NCI-H187 (cell line): ENCODE measurements around the gene FHIT.

Source experiments
- DNase-seq, 2 experiments: peaks; one replicate each; lab custom pipeline; 2025; lab: John Stamatoyannopoulos, UW

Gene FHIT

DNA sequence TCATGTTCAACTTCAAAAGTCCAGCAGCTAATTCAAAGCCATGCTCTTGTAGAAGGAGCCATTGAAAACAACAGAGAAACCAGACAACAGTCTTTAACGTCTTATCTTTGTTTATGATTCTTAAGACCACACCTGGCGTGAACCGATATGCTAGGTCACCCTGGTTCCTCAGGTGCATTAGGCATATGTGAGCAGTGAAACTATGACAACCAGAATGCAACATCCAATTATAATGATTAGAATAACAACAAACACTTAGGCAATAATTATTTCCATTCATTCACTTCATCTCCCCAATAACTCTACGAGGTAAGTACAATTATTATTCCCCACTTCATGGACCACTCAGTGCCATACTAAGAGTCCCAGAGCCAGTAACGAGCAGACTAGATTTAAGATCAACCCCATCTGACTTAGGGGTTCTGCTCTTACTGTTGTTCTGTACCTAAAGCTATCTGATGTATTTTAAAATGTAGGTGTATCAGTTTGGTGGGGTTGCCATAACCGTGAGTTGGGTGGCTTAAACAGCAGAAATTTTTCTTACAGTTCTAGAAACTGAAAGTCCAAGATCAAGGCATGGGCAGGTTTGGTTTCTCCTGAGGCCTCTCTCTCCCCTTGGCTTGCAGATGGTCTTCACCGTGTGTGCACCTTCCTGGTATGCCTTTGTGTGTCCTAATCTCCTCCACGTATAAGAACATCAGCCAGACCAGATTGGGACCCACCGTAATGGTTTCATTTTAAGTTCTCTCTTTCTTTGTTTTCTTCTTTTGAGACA, 1203.6 kb downstream of the FHIT start:
- DNase-seq: no peak

- peak in 1 of 2 experiments; percentile 22 for DNase-seq
Measured at GRCh38 chr3:60046210-60046609, 1205.0 kb downstream of the FHIT start.

DNA sequence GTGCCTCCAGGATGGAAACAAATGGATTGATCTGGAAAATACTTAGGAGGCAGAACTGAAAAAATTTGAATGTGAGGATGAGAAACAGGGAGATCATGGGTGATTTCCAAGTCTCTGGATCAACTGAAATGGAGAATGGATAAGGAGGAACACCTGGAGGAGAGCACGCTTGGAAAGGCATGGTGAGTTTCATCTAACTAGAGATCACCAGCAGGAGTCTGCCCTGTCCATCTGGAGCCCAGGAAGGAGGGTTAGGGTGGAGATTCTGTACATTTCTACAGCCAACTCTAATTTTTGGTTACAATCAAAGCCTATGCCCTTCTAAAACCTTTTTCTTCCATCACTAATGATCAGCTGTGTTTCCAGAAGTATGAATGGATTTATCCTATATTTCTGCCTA, 1205.6 kb downstream of the FHIT start:
- no peak for DNase-seq

DNA sequence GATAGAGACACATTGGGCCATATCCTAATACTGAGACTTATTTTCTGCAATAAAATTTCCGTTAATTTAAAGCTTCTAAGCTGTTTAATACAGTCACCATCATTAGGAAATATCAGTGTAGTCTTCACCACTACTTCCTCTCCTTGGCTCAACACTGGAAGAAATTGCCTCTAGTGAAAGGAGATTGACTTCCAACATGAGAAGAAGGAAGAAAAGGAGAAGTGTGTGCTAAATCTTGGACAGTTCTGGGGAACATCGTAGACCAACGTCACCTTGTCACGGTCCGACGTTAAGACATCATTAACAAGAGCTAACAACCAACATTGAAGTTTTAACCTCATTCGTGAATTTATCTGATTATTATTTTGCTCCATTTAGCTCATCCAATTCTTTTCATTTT, 1214.4 kb downstream of the FHIT start:
- DNase-seq: no peak

GRCh38 chr3:60033901-60034453, 1217.3 kb downstream of the FHIT start:
- DNase-seq: no peak

- no peak for DNase-seq
Measured at GRCh38 chr3:60030982-60031381, 1220.3 kb downstream of the FHIT start.

DNA sequence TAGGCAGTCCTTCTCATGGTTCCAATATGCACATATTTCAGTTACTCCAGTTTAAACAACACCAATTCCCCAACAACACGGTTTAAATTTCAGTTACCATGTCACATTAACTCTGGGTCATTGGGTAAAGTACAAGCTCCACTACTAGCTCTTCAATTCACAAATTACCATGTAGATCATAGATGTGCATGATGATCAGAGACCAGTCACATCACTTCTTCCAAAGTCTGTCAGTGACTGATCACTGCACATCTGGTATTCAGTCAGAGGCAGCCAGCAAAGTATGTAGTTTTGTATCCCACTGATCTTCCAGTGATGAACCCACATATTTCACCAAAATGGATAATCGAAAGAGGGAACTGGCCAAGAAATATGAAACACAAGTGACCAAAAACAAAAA, 1223.0 kb downstream of the FHIT start:
- DNase-seq: no peak

DNA sequence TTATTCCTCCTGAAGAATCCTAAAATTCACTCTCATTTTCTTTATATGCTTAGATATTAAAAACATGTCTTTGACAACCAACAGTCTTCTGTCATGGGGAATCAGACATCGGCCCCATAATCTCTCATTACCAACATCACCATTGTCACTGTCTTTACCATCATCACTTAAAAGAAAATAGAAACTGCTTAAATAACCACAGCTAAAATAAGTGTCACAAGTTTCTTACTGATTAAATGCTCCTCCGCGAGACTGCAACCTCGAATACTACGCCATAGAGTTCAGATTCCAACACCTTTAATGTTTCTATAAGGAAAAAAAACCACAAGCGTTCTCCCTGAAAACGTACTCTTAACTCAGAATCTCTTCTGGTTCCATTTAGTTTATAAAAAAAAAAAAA, 1223.9 kb downstream of the FHIT start:
- no peak for DNase-seq

- no peak for DNase-seq
Measured at GRCh38 chr3:60025096-60026050, 1225.9 kb downstream of the FHIT start.

DNA sequence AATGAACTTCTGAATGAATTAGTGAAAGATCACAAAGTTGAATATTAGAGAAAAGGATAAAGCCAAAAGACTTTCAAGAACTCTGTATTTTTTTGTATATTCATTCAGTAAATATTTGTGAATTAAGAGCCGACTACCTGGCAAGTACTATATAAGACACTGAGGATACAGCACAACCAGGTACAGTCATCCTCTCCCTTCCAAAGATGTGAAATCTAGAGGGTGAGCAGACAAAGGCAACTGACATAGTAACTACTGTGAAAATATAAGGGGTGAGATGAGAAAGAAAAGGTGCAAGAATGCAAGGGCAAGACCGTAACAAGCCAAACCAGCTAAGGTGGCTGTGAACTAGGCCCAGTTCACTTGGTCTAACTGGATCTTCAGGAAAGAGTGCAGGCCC, 1226.9 kb downstream of the FHIT start:
- DNase-seq: no peak

DNA sequence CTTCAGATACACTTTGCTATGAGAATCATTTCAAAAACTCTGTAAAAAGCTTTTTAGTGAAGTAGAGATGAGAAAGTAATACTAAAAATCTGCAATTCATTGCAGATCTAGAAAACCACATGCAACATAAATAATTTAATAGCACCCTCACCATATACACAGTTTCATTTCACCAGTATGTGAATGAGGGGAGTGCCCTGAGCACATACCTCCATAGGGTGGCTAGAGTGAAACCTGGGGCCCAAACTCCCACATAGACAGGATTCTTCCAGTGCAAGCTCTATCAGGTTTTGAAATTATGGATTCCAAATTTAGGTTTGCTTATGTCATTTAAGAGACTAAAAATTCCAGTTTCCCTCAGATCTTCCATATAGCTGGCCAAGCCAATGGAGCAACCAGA, 1228.1 kb downstream of the FHIT start:
- no peak for DNase-seq

GRCh38 chr3:60017631-60018030, 1233.6 kb downstream of the FHIT start:
- DNase-seq: no peak

GRCh38 chr3:60015032-60015705, 1236.1 kb downstream of the FHIT start:
- no peak for DNase-seq

GRCh38 chr3:60013241-60013640, 1238.0 kb downstream of the FHIT start:
- no peak for DNase-seq

DNA sequence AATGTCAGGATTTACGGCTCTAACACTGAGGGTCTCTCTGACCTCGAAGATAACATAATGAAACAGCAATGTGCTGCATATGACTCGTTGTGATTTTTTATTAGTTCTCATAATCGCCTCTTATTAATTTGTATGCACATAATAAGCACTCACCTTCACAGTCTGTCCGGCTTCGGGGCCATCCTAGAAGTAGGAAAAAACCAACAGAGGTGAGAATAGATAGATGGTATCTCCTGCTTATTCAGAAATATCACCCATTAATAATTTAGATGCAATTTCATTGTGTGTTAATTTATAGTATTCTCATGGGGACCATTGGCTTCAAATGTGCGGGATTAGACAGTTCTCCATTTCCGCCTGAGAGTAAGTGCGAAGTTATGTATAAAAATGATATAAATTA, 1240.0 kb downstream of the FHIT start:
- no peak for DNase-seq

- no peak for DNase-seq
Measured at GRCh38 chr3:60010781-60011180, 1240.5 kb downstream of the FHIT start.

DNA sequence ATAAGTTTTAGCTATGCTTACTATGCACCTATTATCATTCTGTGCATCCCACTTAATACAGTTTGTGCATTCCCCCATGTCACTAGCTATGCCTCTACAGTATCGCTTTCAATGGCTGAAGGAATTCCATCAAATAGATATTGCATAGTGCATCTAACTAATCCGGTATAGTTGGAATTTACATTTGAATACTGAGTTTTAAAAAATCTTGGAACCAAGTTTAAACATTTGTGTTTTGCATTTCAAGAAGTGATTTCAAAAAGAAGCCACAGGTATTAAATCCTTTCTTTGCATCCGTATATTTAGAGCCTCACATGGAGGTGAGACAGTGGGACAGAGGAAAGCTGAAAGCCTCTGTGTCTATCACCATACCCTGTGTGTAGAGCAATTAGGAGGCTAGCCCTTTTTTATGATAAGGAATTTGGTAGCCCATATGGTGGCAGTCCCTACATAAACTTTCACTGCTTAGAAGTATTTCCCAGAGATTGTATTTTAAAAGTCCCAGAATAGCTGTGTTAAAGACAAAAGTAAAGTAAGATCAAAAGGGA, 1241.2 kb downstream of the FHIT start:
- no peak for DNase-seq

GRCh38 chr3:60001369-60001768, 1249.9 kb downstream of the FHIT start:
- no peak for DNase-seq

DNA sequence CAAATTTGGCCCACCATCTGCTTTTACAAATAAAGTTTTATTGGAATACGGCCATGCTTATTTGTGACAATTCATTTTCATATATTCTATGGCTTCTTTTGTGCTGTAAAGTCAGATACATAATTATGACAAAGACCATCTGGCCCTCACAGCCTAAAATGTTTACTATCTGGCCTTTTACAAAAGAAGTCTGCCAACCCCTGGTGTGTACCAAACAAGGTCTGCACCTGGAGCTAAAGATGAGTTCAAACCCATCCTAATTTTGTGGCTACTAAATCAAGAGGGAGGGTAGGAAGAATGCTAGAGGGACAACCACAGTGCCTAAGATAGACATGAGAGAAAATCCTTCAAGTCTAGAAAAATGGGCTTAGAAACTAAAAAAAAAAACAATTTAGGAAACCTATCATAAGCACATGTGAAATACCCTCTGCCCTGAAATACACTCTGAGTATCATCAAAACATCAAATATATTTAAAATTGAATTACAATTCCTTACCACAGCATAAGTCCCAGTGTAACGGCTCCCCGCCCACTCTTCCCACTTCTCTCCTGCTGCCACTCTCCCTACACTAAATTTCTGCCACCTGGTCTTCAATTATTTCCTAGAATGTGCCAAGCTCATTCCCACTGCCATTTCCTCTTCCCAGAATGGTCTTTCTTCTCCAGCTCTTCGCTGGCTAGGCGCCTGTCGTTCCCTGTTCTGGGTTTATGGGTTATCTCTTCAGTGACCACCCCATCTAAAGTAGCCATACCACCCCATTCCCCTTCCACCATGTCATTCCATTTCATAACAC, 1250.7 kb downstream of the FHIT start:
- no peak for DNase-seq

- no peak for DNase-seq
Measured at GRCh38 chr3:59998058-59998457, 1253.2 kb downstream of the FHIT start.

DNA sequence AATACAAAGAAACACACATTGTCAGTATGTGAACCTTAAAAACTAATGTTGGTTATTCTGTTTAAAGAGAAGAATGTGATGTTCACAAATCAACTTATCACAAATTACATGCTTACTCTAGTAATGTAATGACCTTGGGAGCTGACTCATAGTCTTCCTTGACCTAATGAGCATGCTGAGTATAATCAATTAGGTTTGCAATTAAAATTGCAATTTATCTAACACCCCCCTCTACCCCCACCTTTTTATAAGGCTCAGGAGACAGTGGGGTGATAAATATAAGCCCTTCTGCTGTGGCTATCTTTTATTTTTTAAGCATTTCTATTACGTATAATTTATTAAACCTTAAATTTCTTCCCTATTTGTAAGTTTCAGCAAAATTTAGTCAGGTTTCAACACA, 1253.7 kb downstream of the FHIT start:
- no peak for DNase-seq
